GM19463 (cell line): ENCODE results near the gene EXOC3.
"Not testable (repeated sequence)": the region's sequence is repeated elsewhere in the genome, so short reads cannot be mapped to it uniquely, and the experiment has no call there.

ENCODE experiments used
- ATAC-seq: cut with Tn5 transposase; IDR thresholded peaks from one replicate; pipeline ENCODE4 v1.9.1; 2021; ENCODE audit warnings: mild to moderate bottlenecking, moderate library complexity; ENCODE audit not compliant: unreplicated experiment

The EXOC3 gene

GRCh38 chr5:472076-472655 lies 29.2 kb downstream of the EXOC3 start:
- ATAC-seq: peak; percentile 5

- ATAC-seq: peak; percentile 72
Measured at GRCh38 chr5:472656-473550, 29.9 kb downstream of the EXOC3 start.

- peak; percentile 20 for ATAC-seq
Measured at GRCh38 chr5:473551-474192, 30.7 kb downstream of the EXOC3 start.

- not testable (repeated sequence) for ATAC-seq
Measured at GRCh38 chr5:474232-474839, 31.4 kb downstream of the EXOC3 start.

GRCh38 chr5:474840-475661 lies 32.1 kb downstream of the EXOC3 start:
- ATAC-seq: no peak

- no peak for ATAC-seq
Measured at GRCh38 chr5:475704-476101, 32.7 kb downstream of the EXOC3 start.

GRCh38 chr5:476102-476813 lies 33.3 kb downstream of the EXOC3 start:
- ATAC-seq: no peak

GRCh38 chr5:476814-477175 lies 33.8 kb downstream of the EXOC3 start:
- no peak for ATAC-seq

- no peak for ATAC-seq
Measured at GRCh38 chr5:477247-477646, 34.3 kb downstream of the EXOC3 start.

- ATAC-seq: no peak
Measured at GRCh38 chr5:477871-478270, 34.9 kb downstream of the EXOC3 start.

- no peak for ATAC-seq
Measured at GRCh38 chr5:478369-478981, 35.5 kb downstream of the EXOC3 start.

GRCh38 chr5:478982-479535 lies 36.1 kb downstream of the EXOC3 start:
- ATAC-seq: no peak

GRCh38 chr5:479566-480319 lies 36.8 kb downstream of the EXOC3 start:
- no peak for ATAC-seq

- ATAC-seq: no peak
Measured at GRCh38 chr5:481347-481746, 38.4 kb downstream of the EXOC3 start.

- ATAC-seq: no peak
Measured at GRCh38 chr5:482021-482420, 39.0 kb downstream of the EXOC3 start.

GRCh38 chr5:482506-482905 lies 39.5 kb downstream of the EXOC3 start:
- ATAC-seq: no peak

GRCh38 chr5:483011-483410 lies 40.0 kb downstream of the EXOC3 start:
- no peak for ATAC-seq

- ATAC-seq: no peak
Measured at GRCh38 chr5:483434-484140, 40.6 kb downstream of the EXOC3 start.
